Cardiac fibroblast (primary cell): ENCODE measurements around the gene IRF2BP1.

Source experiments
- DNase-seq, 2 donors: peaks; one replicate each; pipeline versions ENCODE4 v3.0.0 to v3.0.0-alpha.2; 2010; ENCODE audit warnings: low read depth in 2 of 2
- H3K4me3 ChIP-seq, 2 donors: replicated peaks in 1 of 2; 1 replicate in 1 of 2; 2 replicates in 1 of 2; pipeline ENCODE4 v1.5.1; 2011; ENCODE audit warnings: low read depth in 2 of 2, low read length in 2 of 2, mild to moderate bottlenecking in 2 of 2, moderate library complexity in 1 of 2
- TF ChIP-seq, protein P1 (sequence below): IDR thresholded peaks from one replicate; pipeline ENCODE4 v1.5.1; 2011; ENCODE audit warnings: low read depth, mild to moderate bottlenecking, low read length, inconsistent platforms

The IRF2BP1 gene, protein sequence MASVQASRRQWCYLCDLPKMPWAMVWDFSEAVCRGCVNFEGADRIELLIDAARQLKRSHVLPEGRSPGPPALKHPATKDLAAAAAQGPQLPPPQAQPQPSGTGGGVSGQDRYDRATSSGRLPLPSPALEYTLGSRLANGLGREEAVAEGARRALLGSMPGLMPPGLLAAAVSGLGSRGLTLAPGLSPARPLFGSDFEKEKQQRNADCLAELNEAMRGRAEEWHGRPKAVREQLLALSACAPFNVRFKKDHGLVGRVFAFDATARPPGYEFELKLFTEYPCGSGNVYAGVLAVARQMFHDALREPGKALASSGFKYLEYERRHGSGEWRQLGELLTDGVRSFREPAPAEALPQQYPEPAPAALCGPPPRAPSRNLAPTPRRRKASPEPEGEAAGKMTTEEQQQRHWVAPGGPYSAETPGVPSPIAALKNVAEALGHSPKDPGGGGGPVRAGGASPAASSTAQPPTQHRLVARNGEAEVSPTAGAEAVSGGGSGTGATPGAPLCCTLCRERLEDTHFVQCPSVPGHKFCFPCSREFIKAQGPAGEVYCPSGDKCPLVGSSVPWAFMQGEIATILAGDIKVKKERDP

DNA sequence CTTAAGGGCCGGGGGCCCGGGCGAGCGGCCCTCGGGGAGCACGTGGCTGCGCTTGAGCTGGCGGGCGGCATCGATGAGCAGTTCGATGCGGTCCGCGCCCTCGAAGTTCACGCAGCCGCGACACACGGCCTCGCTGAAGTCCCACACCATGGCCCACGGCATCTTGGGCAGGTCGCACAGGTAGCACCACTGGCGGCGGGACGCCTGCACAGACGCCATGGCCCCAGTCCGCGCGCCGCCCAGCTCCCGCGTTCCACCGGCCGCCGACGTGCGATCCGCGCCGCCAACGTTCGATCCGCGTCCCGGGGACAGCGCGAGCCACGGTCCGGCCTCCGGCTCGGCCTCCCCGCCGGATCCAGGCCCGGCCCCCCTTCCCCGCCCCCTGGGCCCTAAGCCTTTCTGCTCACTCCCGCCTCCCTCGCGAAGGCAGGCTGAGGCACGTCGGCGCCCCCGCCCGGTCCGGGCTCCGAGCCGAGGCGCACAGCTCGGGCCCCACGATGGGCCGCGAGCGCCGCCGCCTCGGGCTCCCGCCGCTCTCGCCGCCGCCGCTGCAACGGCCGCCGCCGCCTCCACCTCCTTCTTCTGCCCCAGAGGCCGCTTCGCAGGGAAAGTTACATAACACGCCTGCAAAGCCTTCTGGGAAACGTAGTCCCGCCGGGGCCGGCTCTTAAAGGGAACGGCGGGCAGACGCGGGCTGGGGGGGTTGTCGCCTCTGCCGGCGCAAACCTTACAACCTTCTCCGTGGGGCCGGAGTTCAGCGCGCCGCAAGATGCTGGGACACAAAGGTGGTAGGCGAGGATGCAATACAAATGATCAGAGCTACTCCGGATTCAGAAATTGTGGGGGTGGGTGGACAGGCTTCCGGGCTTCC is at the start of gene IRF2BP1:
Gene IRF2BP1 (minus strand): TSS at position 586 of the 871 bp plus-strand sequence. CDS start 367 bp downstream, at position 219.
- DNase-seq: peak; percentile 95 to 96
- TF ChIP-seq, protein P1, sequence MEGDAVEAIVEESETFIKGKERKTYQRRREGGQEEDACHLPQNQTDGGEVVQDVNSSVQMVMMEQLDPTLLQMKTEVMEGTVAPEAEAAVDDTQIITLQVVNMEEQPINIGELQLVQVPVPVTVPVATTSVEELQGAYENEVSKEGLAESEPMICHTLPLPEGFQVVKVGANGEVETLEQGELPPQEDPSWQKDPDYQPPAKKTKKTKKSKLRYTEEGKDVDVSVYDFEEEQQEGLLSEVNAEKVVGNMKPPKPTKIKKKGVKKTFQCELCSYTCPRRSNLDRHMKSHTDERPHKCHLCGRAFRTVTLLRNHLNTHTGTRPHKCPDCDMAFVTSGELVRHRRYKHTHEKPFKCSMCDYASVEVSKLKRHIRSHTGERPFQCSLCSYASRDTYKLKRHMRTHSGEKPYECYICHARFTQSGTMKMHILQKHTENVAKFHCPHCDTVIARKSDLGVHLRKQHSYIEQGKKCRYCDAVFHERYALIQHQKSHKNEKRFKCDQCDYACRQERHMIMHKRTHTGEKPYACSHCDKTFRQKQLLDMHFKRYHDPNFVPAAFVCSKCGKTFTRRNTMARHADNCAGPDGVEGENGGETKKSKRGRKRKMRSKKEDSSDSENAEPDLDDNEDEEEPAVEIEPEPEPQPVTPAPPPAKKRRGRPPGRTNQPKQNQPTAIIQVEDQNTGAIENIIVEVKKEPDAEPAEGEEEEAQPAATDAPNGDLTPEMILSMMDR: no peak
- H3K4me3 ChIP-seq: peak within 1 kb of the TSS; percentile 58 to 73

DNA sequence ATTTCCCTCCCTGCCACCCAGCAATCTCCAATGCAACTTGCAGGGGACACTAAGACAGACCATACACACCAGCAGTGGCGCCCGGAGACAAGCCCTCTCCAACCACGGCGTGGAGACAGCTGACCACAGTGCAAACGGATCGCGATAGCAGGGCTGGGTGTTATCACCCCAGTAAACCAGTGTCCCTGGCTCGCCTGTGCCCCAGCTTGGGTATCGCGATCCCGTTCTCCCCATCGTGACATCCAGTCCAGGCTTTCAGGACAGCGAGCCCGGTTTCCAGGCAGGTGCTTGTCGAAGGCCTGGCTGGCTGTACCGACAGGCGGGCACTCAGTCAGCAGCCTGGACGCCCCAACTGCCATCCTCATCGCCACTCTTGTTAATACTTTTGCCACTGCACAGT is 49.3 kb upstream of the IRF2BP1 start:
- TF ChIP-seq, protein P1: no peak
- no peak for DNase-seq
- H3K4me3 ChIP-seq: no peak overlapping the region

DNA sequence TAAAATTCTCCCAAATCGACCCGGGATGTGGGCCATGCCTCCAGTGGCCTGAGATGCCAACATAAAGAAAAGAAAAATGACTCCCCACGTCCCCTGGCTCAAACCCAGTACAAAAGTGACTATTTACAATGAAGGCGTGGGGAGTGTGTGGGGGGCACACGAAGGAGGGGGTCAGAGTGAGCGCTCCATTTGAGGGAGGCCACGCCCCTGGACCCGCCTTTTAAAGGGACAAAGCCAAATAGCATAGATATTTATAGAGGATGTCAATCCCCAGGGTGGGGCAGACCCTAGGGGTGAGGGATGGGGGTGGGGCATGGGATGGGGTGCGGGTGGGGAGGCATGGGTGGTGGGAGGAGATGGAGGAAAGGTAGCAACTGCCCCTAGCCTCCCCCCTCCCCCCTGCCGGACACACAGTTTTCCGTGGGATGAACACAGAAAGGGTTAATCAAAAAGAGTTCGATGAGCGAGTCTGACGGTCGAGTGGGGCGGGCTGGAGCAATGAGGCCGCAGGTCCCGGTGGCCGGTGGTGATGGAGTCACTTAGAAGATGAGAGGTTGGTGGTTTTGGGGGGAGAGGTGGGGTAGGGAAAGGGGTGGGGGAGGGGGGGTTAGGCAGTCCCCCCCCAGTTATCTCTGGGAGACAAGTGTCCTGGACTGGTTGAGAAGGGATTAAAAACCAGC is 48.8 kb upstream of the IRF2BP1 start:
- TF ChIP-seq, protein P1: no peak
- no peak for DNase-seq
- H3K4me3 ChIP-seq: no peak overlapping the region

DNA sequence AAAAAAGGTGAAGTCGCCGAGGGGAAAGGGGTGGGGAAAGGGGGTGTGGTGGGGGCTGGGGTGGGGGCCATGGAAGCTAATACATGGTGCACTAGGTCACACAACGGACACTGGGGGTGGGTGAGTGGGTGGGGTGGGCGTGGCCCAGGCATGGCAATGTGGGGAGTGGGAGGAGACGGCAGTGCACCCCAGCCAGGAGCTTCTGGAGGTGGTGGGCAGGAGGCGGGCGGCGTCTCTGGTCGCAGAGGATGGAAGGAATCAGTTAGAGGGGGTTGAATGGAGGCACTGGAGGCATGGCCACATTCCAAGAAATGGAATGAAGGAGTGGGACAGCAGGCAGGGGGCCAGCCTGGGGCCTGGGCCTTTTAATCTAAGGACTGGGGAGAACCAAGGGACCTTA is 47.8 kb upstream of the IRF2BP1 start:
- no peak for DNase-seq
- no peak overlapping the region for H3K4me3 ChIP-seq
- TF ChIP-seq, protein P1: no peak

DNA sequence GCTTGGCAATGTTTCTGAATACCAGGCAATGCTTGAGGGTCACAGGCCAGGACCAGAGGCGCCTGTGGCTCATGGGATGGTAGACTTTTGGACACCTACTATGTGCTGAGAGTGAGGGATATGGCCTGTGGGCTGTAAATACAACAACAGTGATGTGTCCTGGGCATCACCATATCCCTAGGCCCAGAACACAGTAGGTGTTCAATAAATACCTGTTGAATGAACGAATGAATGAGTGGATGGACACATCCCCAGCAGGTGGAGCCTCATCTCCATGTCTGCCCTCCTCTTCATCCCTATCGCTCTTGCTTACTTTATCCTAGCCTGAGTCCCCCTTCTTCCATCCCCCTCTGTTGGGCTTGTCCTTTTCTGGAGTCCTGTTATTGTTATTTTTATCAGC is 45.1 kb upstream of the IRF2BP1 start:
- DNase-seq: no peak
- TF ChIP-seq, protein P1: peak; percentile 8
- H3K4me3 ChIP-seq: no peak overlapping the region

DNA sequence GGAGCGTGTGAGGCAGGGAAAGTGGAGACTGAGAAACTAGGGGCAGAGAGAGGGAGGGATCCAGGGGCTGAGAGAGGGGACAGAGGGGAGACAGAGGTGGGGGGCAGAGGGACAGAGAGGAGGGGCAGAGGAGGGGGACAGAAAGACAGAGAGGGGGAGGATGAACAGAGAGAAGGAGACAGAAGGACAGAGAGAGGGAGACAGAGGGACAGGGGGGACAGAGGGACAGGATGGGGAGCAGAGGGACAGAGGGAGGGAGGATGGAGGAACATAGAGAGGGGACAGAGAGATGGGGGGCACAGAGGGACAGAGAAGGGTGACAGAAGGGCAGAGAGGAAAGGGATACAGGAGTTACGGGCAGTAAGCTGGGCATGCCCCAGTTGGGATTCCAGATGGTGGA is 43.3 kb upstream of the IRF2BP1 start:
- H3K4me3 ChIP-seq: no peak overlapping the region
- no peak for DNase-seq
- TF ChIP-seq, protein P1: no peak
